Adrenal gland (tissue), 12 donors: ENCODE measurements around the gene GATA5. TPM values are rescaled to one million over a fixed set of nuclear protein-coding genes. Genes with fewer than 3 reads are reported as not detected.

ENCODE experiments used
- DNase-seq, 7 donors: peaks; one replicate each; pipeline ENCODE4 v3.0.0-alpha.2; 2019 to 2020
- H3K27ac ChIP-seq, 5 donors: fragments of 200-600 bp; sonication (generic) in 4 of 5; 1 replicate in 3 of 5; 2 replicates in 2 of 5; pipeline versions ENCODE4 v1.5.1 to v1.8.0; 2016 to 2020; ENCODE audit warnings: mild to moderate bottlenecking in 1 of 5
- H3K27me3 ChIP-seq: fragments of 200-600 bp; 2 replicates; pipeline ENCODE4 v1.8.0; 2021
- H3K36me3 ChIP-seq, 2 donors: fragments of 200-600 bp; replicated peaks in 1 of 2; 1 replicate in 1 of 2; 2 replicates in 1 of 2; pipeline versions ENCODE4 v1.5.1 to v1.8.0; 2018 to 2022
- H3K4me1 ChIP-seq, 2 donors: fragments of 200-600 bp; replicated peaks in 1 of 2; 1 replicate in 1 of 2; 2 replicates in 1 of 2; pipeline versions ENCODE4 v1.5.1 to v1.8.0; 2018 to 2021
- H3K4me3 ChIP-seq, 4 donors: fragments of 200-600 bp; sonication (generic) in 3 of 4; one replicate each; pipeline ENCODE4 v1.5.1; 2016 to 2018
- H3K9me3 ChIP-seq, 3 donors: fragments of 200-600 bp; sonication (generic) in 1 of 3; replicated peaks in 1 of 3; 1 replicate in 2 of 3; 2 replicates in 1 of 3; pipeline versions ENCODE4 v1.5.1 to v1.8.0; 2016 to 2021
- POLR2A ChIP-seq, 2 donors: fragments of 450-650 bp; IDR thresholded peaks; one replicate each; pipeline ENCODE4 v1.6.1; 2017; ENCODE audit warnings: antibody characterized with exemption in 2 of 2, mild to moderate bottlenecking in 2 of 2, moderate library complexity in 1 of 2
- WGBS, 4 donors: extraction: QIAGEN DNeasy Blood & Tissue Kit in 2 of 4; methylation state at CpG; one replicate each; pipeline versions ENCODE4 v1.1.5 to v1.1.7; 2013 to 2017; 5-methylcytosine and 5-hydroxymethylcytosine counted together
- intact Hi-C, 2 donors: fragments of 100-400 bp; cut with DNase I; formaldehyde crosslinking; loops; one replicate each; pipeline versions ENCODE4 v1.14.1 to v1.15.0; 2022 to 2023
- polyA plus RNA-seq, 3 donors: library from polyadenylated mRNA; stranded (reverse); fragments of 200-250 nt in 2 of 3; fragments of 350-450 nt in 1 of 3; fragmentation: Illumina TruSeq in 1 of 3; extraction: RNeasy Lipid Tissue Mini Kit (QIAGEN cat#74804) in 1 of 3; gene quantifications; one replicate each; pipeline ENCODE4 v1.2.3, GENCODE V29; 2013 to 2014
- total RNA-seq, 9 donors: library from RNA; depleted of rRNA in 4 of 9; stranded (reverse); fragments of >200 nt in 4 of 9; fragments of 120-200 nt in 1 of 9; fragmentation: NEBNext Ultra II Directional in 1 of 9; extraction: Animal tissue kit (Norgen Biotek cat#: 25700) in 1 of 9; gene quantifications; one replicate each; pipeline versions ENCODE4 v1.1.0 to v1.2.4, GENCODE V29; 2013 to 2023
- TF ChIP-seq, protein P1 (sequence below), 6 experiments: fragments of 450-650 bp in 4 of 6; fragments of 200-600 bp in 2 of 6; sonication (generic) in 1 of 6; IDR thresholded peaks; 1 replicate in 5 of 6; 2 replicates in 1 of 6; pipeline versions ENCODE4 v1.5.1 to v1.8.0; 2016 to 2021; ENCODE audit warnings: antibody characterized with exemption in 6 of 6, mild to moderate bottlenecking in 2 of 6, moderate library complexity in 1 of 6
- donor health status: healthy with polysubstance abuse.
- donor health status: Bipolar disorder and iron deficiency.
- donor health status: DM: yes; HTN: yes; CAD: no.
- donor health status: DM: no; HTN: no; CAD: no.
- donor health status: DM: no; HTN: no; CAD: no.
- donor health status: DM: yes; HTN: yes; CAD: no.

GATA5 gene
- total and polyA plus RNA-seq, 12 donors, result 0.67 to 12.0 (median 5.7) TPM

DNA sequence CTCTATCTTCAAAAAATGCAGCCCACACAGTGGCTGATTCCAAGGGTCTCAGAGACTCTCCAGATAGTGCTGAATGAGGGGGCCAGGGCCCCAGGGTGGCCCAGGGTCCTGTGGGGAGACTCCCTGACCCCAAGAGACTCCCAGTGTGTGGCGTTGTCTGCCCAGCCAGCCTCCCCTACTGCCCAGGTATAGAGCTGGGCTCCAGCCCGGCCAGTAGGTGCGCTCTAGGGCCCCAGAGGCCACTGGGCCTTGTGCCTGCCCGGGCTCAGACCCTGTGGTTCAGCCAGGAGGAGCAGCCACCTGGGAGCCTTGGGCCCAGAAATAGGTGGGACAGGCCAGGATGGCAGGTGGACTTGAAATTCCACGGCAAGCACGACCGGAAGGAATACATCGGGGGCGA is 30.3 kb upstream of the GATA5 start:
- intact Hi-C loops, result no loop called here
- DNase-seq, result no peak
- 78 to 93% (median 83%) methylated on average over 5 to 9 of the region's 9 CpGs for WGBS, 4 donors

DNA sequence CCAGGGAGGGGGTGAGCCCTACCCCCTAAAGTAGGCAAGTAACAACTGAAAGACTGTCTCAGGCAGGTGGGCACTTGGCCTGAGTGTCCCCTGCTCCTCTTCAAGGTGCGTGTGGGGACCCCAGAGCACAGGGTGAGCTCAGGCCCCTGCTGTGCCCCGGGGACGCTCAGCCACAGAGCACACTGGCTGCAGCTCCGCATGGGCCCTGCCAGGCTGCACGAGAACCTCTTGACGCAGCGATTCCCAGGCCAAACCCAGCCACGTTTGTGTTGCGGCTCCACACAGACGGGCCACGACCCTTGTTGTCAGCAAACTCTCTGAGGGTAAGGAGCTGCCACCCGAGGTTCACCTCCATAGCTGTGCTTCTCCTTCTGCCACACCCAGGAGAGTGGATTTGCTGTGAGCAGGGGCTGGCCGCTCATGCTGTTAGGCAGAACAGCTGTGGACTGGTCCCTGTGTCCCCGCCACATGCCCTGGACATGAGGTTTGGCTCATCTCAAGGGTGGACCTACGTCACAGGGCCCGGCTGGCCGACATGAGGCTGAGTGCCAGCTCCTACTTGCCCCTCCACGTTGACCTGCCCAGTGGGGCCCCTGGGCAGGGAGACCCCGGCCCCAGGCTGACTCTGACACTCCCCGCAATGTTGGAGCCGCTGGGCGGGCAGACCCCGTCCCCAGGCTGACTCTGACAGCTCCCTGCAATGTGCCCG is 29.7 kb upstream of the GATA5 start:
- intact Hi-C loops, result no loop called here
- Histone ChIP-seq H3K27me3 (no peaks in the 10 kb centered on the region), H3K4me3 (no peak overlapping the region), H3K4me1 (no peaks in the 10 kb centered on the region), H3K9me3 (no peaks in the 10 kb centered on the region), H3K27ac (no peak overlapping the region), H3K36me3 (no peaks in the 10 kb centered on the region)
- no peak for TF ChIP-seq POLR2A (IDR thresholded peaks at IDR 0.05)
- TF ChIP-seq, protein P1, sequence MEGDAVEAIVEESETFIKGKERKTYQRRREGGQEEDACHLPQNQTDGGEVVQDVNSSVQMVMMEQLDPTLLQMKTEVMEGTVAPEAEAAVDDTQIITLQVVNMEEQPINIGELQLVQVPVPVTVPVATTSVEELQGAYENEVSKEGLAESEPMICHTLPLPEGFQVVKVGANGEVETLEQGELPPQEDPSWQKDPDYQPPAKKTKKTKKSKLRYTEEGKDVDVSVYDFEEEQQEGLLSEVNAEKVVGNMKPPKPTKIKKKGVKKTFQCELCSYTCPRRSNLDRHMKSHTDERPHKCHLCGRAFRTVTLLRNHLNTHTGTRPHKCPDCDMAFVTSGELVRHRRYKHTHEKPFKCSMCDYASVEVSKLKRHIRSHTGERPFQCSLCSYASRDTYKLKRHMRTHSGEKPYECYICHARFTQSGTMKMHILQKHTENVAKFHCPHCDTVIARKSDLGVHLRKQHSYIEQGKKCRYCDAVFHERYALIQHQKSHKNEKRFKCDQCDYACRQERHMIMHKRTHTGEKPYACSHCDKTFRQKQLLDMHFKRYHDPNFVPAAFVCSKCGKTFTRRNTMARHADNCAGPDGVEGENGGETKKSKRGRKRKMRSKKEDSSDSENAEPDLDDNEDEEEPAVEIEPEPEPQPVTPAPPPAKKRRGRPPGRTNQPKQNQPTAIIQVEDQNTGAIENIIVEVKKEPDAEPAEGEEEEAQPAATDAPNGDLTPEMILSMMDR (IDR thresholded peaks at IDR 0.05), result no peak
- WGBS, 4 donors, result 76 to 90% (median 83%) methylated on average over 6 to 24 of the region's 24 CpGs
- no peak for DNase-seq

More for the DNA sequence above, 30.3 kb upstream of the GATA5 start:
- no peaks in the 10 kb centered on the region for H3K4me1 ChIP-seq
- no peaks in the 10 kb centered on the region for H3K27me3 ChIP-seq
- no peaks in the 10 kb centered on the region for H3K9me3 ChIP-seq
- TF ChIP-seq, protein P1 (IDR thresholded peaks at IDR 0.05), result no peak
- no peak for TF ChIP-seq POLR2A (IDR thresholded peaks at IDR 0.05)
- no peak overlapping the region for H3K27ac ChIP-seq
- H3K36me3 ChIP-seq, result no peaks in the 10 kb centered on the region
- H3K4me3 ChIP-seq, result no peak overlapping the region

DNA sequence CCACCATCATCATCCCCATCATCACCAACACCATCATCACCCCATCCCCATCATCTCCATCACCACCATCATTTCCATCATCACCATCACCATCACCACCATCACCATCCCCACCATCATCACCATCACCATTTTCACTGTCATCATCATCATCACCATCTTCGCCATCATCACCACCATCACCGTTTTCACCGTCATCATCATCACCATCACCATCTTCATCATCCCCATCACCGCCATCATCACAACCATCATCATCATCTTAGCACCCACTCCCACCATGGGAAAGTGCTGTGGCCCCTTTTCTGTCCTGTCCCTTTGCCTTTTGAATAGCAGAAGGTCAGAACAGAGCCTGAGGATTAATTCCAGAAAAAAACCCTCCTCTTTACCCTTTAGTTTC is 28.5 kb upstream of the GATA5 start:
- WGBS, 4 donors, result 89 to 97% (median 93%) methylated on average over 4 of the region's 4 CpGs
- Histone ChIP-seq H3K9me3 (no peaks in the 10 kb centered on the region), H3K27ac (no peak overlapping the region), H3K4me3 (no peak overlapping the region), H3K4me1 (no peaks in the 10 kb centered on the region), H3K27me3 (no peaks in the 10 kb centered on the region), H3K36me3 (no peaks in the 10 kb centered on the region)
- TF ChIP-seq POLR2A (IDR thresholded peaks at IDR 0.05), result no peak
- TF ChIP-seq, protein P1 (IDR thresholded peaks at IDR 0.05), result no peak
- no peak for DNase-seq
- intact Hi-C loops, result loop anchor here in 1 of 2 donors (5.0 kb wide), 1 partner anchor 113 kb away; no protein-coding TSS in a partner anchor

DNA sequence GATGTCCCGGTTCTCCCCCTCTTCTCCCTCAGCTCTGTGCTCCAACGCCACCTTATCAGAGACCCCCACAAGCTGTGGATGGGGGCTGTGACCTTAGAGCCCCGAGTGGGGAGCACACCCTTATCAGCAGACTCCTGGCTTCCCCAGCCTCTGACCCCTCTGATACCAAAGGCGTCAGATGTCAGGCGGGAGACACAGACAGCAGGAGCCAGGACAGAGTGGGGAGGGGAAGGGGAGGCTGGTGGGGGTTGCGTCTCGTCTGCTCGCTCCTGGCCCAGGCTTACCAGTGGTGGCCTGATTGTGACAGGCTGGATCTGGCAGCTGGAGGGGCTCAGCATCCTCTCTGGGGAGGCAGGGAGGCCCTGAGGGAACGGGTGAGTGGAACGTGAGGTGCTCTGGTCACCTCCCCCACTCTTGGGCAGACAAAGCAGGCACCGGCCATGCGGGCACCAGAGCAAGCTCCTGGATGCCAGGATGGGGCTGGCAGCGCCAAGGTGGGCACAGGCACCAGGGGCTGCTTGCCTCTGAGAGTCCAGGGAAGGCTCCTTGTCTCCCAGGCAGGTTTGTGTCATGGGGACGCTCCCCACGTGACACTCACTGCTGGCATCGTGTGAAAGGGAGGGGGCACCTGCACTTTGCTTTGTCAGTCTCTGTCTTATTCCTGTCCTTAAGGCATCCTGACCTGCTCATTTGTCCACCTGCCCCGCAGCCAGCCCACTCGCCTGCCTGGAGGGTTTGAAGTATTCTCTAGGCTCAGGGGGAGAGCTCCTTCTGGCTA is 27.8 kb upstream of the GATA5 start:
- TF ChIP-seq, protein P1 (IDR thresholded peaks at IDR 0.05), result no peak
- no peak for TF ChIP-seq POLR2A (IDR thresholded peaks at IDR 0.05)
- H3K36me3 ChIP-seq, result no peaks in the 10 kb centered on the region
- no peak for DNase-seq
- no peaks in the 10 kb centered on the region for H3K4me1 ChIP-seq
- no peak overlapping the region for H3K27ac ChIP-seq
- H3K4me3 ChIP-seq, result no peak overlapping the region
- H3K9me3 ChIP-seq, result no peaks in the 10 kb centered on the region
- WGBS, 4 donors, result 45 to 56% (median 49%) methylated on average over 13 to 18 of the region's 18 CpGs
- intact Hi-C loops, result loop anchor here in 1 of 2 donors (5.0 kb wide), 1 partner anchor 114 kb away; no protein-coding TSS in a partner anchor
- no peaks in the 10 kb centered on the region for H3K27me3 ChIP-seq
